Endothelial cell of umbilical vein (primary cell): ENCODE data around the gene NINL. TPM values are rescaled to one million over a fixed set of nuclear protein-coding genes. Genes with fewer than 3 reads are reported as not detected.

Experiments
- BruUV-seq: library from RNA; stranded (reverse); fragments of 400-500 nt; replicated peaks from 2 replicates; lab custom pipeline; 2021; lab: Mats Ljungman, UMichigan
- CTCF ChIA-PET: fragments of 300-600, 350-600 bp; sonication (Branson Sonifier 250); formaldehyde crosslinking; loops from one replicate; lab custom pipeline; 2021; ENCODE audit warnings: antibody characterized with exemption, inconsistent platforms; lab: Charles Lee
- POLR2A ChIA-PET: fragments of 300-600, 350-600 bp; sonication (Branson Sonifier 250); formaldehyde crosslinking; loops from one replicate; lab custom pipeline; 2021; ENCODE audit warnings: antibody characterized with exemption, inconsistent platforms; lab: Charles Lee
- DNase-seq: peaks from one replicate; pipeline ENCODE4 v3.0.0-alpha.2; 2011; ENCODE audit warnings: low read depth, low spot score
- FAIRE-seq: peaks from 2 replicates; lab custom pipeline; 2011; peaks lifted over from hg19 to GRCh38; lab: Jason Lieb, UNC
- H2AFZ ChIP-seq: 2 replicates; pipeline ENCODE4 v1.6.0; 2012; ENCODE audit warnings: low read depth, low read length, control low read depth, inconsistent platforms
- H3K27ac ChIP-seq: 2 replicates; pipeline ENCODE4 v1.5.1; 2011; ENCODE audit warnings: low read depth, mild to moderate bottlenecking, control low read depth, low read length, moderate library complexity; ENCODE audit not compliant: insufficient read depth
- H3K27me3 ChIP-seq, 2 experiments: 2 replicates each; pipeline versions ENCODE4 v1.6.0 to v1.6.1; 2011; ENCODE audit warnings: low read length in 2 of 2, mixed read lengths in 1 of 2; ENCODE audit not compliant: control insufficient read depth in 2 of 2, insufficient read depth in 2 of 2
- H3K36me3 ChIP-seq, 2 experiments: 2 replicates in 1 of 2; 3 replicates in 1 of 2; pipeline ENCODE4 v1.5.1; 2011; ENCODE audit warnings: low read length in 2 of 2, mild to moderate bottlenecking in 1 of 2, moderate library complexity in 1 of 2; ENCODE audit not compliant: control insufficient read depth in 2 of 2, insufficient read depth in 2 of 2; ENCODE audit errors: extremely low read depth in 1 of 2
- H3K4me1 ChIP-seq: 3 replicates; pipeline ENCODE4 v1.5.1; 2011; ENCODE audit warnings: mild to moderate bottlenecking, low read length; ENCODE audit not compliant: control insufficient read depth, insufficient read depth; ENCODE audit errors: extremely low read depth
- H3K4me2 ChIP-seq: 2 replicates; pipeline ENCODE4 v1.6.1; 2011; ENCODE audit warnings: low read length, control low read depth, mixed read lengths; ENCODE audit not compliant: insufficient read depth
- H3K4me3 ChIP-seq, 3 experiments: fragments of 200-600 bp in 1 of 3; sonication (generic), shearing (Covaris generic) in 1 of 3; replicated peaks in 1 of 3; 2 replicates each; pipeline ENCODE4 v1.5.1; 2011 to 2016; ENCODE audit warnings: control low read depth in 3 of 3, low read length in 3 of 3, mild to moderate bottlenecking in 2 of 3, inconsistent platforms in 1 of 3, low read depth in 1 of 3, moderate library complexity in 1 of 3; ENCODE audit not compliant: insufficient read depth in 1 of 3
- H3K79me2 ChIP-seq: 2 replicates; pipeline ENCODE4 v1.6.0; 2012; ENCODE audit warnings: low read length, inconsistent platforms; ENCODE audit not compliant: control insufficient read depth, insufficient read depth
- H3K9ac ChIP-seq: replicated peaks from 2 replicates; pipeline ENCODE3; 2011; ENCODE audit warnings: low read length, control low read depth; ENCODE audit not compliant: insufficient read depth; ENCODE audit errors: extremely low read depth
- H3K9me1 ChIP-seq: replicated peaks from 3 replicates; pipeline ENCODE4 v1.6.0; 2011; ENCODE audit warnings: mild to moderate bottlenecking, low read length; ENCODE audit not compliant: control insufficient read depth, insufficient read depth; ENCODE audit errors: extremely low read depth
- H3K9me3 ChIP-seq: replicated peaks from 2 replicates; pipeline ENCODE4 v1.5.1; 2012; ENCODE audit warnings: low read length, inconsistent platforms; ENCODE audit not compliant: control insufficient read depth, insufficient read depth
- H4K20me1 ChIP-seq: replicated peaks from 2 replicates; pipeline ENCODE3; 2011; ENCODE audit warnings: mild to moderate bottlenecking, low read length; ENCODE audit not compliant: control insufficient read depth, insufficient read depth; ENCODE audit errors: extremely low read depth
- CTCF ChIP-seq, 2 donors: IDR thresholded peaks; 1 replicate in 1 of 2; 2 replicates in 1 of 2; pipeline ENCODE4 v1.5.1; 2011; ENCODE audit warnings: low read length in 2 of 2, mild to moderate bottlenecking in 2 of 2, moderate library complexity in 2 of 2, control low read depth in 1 of 2, inconsistent platforms in 1 of 2, low read depth in 1 of 2; ENCODE audit not compliant: insufficient read depth in 1 of 2; ENCODE audit errors: extremely low read depth in 1 of 2
- EZH2 ChIP-seq: IDR thresholded peaks from 2 replicates; pipeline ENCODE4 v1.6.1; 2012; ENCODE audit warnings: borderline replicate concordance, low read depth, mild to moderate bottlenecking, moderate library complexity, low read length, inconsistent platforms; ENCODE audit not compliant: severe bottlenecking
- FOS ChIP-seq: IDR thresholded peaks from 2 replicates; pipeline ENCODE4 v1.6.1; 2011; ENCODE audit warnings: mild to moderate bottlenecking, low read length, moderate library complexity, borderline replicate concordance; ENCODE audit not compliant: insufficient read depth
- GATA2 ChIP-seq: IDR thresholded peaks from 2 replicates; pipeline ENCODE4 v1.7.0; 2011; ENCODE audit warnings: low read depth, mild to moderate bottlenecking, moderate library complexity, mixed read lengths, low read length; ENCODE audit not compliant: insufficient read length, insufficient read depth
- JUN ChIP-seq: IDR thresholded peaks from 2 replicates; pipeline ENCODE4 v1.6.1; 2011; ENCODE audit warnings: borderline replicate concordance, low read depth; ENCODE audit not compliant: insufficient read length, insufficient read depth
- MAX ChIP-seq: IDR thresholded peaks from 2 replicates; pipeline ENCODE4 v1.6.1; 2011; ENCODE audit not compliant: insufficient read depth, insufficient read length
- MYC ChIP-seq: IDR thresholded peaks from one replicate; pipeline ENCODE4 v1.6.1; 2011; ENCODE audit warnings: mild to moderate bottlenecking, low read depth, low read length
- POLR2A ChIP-seq: IDR thresholded peaks from 2 replicates; pipeline ENCODE4 v1.6.1; 2012; ENCODE audit warnings: low read depth, mild to moderate bottlenecking, control low read depth, low read length
- POLR2AphosphoS5 ChIP-seq: IDR thresholded peaks from 2 replicates; pipeline ENCODE4 v1.6.1; 2012; ENCODE audit warnings: low read depth, mild to moderate bottlenecking, control low read depth, low read length, moderate library complexity; ENCODE audit not compliant: insufficient read depth
- dilution Hi-C: fragments of 300-500 bp; cut with MboI; formaldehyde crosslinking; loops from one replicate; pipeline ENCODE4 v1.15.0; 2019; ENCODE audit warnings: low sequenced_read_pairs; ENCODE audit not compliant: extremely low pct_ligation_motif_present
- intact Hi-C: fragments of 100-400 bp; cut with micrococcal nuclease; formaldehyde crosslinking; loops from one replicate; pipeline ENCODE4 v1.10.0; 2022
- polyA plus RNA-seq, 4 experiments: library from polyadenylated mRNA; depleted of rRNA in 3 of 4; stranded (reverse) in 3 of 4; unstranded in 1 of 4; fragments of >200 nt; gene quantifications; 2 replicates each; pipeline versions ENCODE4 v1.2.1 to v1.2.3, GENCODE V29; 2011 to 2012; ENCODE audit warnings: missing spikeins in 1 of 4
- total RNA-seq: library from RNA; stranded (reverse); gene quantifications from 2 replicates; pipeline ENCODE4 v1.2.3, GENCODE V29; 2021

Gene NINL
- total and polyA plus RNA-seq, 2 donors (not counting 3 experiments of a cell fraction or from before 2014, with no cell fraction given) = 13.2 to 25.5 TPM

GRCh38 chr20:25496165-25496967 lies 89.0 kb downstream of the NINL start:
- ChIA-PET POLR2A (interaction anchor here (0.6 kb wide), 1 partner anchor 105 kb away, joined by 6 read pairs; the partner anchor contains the start of gene ABHD12), CTCF (no interaction called here)
- Histone ChIP-seq H4K20me1 (no peaks in the 10 kb centered on the region), H3K4me2 (no peak overlapping the region), H3K4me1 (no peaks in the 10 kb centered on the region), H3K4me3 (no peak overlapping the region), H3K9ac (no peak overlapping the region), H3K36me3 (peaks cover 0 to 5% of the 10 kb centered on the region in 2 experiments), H3K27ac (no peak overlapping the region), H3K79me2 (no peaks in the 10 kb centered on the region), H3K27me3 (no peaks in the 10 kb centered on the region), H2AFZ (no peak overlapping the region), H3K9me3 (no peaks in the 10 kb centered on the region), H3K9me1 (no peaks in the 10 kb centered on the region)
- FAIRE-seq (no peak), DNase-seq (no peak)
- intact Hi-C loops (no loop called here), dilution Hi-C loops (no loop called here)
- no peak for TF ChIP-seq JUN
- TF ChIP-seq MAX = no peak
- no peak for TF ChIP-seq MYC
- TF ChIP-seq POLR2A = no peak
- no peak for TF ChIP-seq POLR2AphosphoS5
- no peak for TF ChIP-seq FOS
- no peak for TF ChIP-seq CTCF (IDR thresholded peaks at IDR 0.05; ENCODE audit: extremely low read depth in 1 of 2, insufficient read depth in 1 of 2, low read depth in 1 of 2, low read length in 2 of 2)
- no peak for TF ChIP-seq GATA2
- TF ChIP-seq EZH2 = no peak
- no TSS peak for BruUV-seq
